Erythroblast (primary cell): ENCODE results near the gene PPIP5K2.
"Not testable (repeated sequence)": the region's sequence is repeated elsewhere in the genome, so short reads cannot be mapped to it uniquely, and the experiment has no call there.

Experiments used
- DNase-seq, 2 experiments: peaks; one replicate each; lab custom pipeline; 2025; lab: John Stamatoyannopoulos, UW
- GATA1 ChIP-seq: IDR thresholded peaks from 2 replicates; pipeline ENCODE4 v1.6.1; 2011; ENCODE audit warnings: low read depth, mild to moderate bottlenecking, control low read depth, low read length, moderate library complexity
- POLR2A ChIP-seq: IDR thresholded peaks from 2 replicates; pipeline ENCODE4 v1.6.1; 2011; ENCODE audit warnings: mild to moderate bottlenecking, low read length

Gene PPIP5K2

GRCh38 chr5:103135461-103135860 is 15.4 kb downstream of the PPIP5K2 start:
- TF ChIP-seq GATA1 (no peak), POLR2A (no peak)
- DNase-seq: no peak

GRCh38 chr5:103138202-103138690 is 18.1 kb downstream of the PPIP5K2 start:
- TF ChIP-seq GATA1 (no peak), POLR2A (no peak)

GRCh38 chr5:103139264-103139865 is 19.3 kb downstream of the PPIP5K2 start:
- DNase-seq: peak; percentile 83 to 90
- TF ChIP-seq POLR2A: no peak
- TF ChIP-seq GATA1: no peak

More at GRCh38 chr5:103138202-103138690, 18.1 kb downstream of the PPIP5K2 start:
- DNase-seq: no peak

- not testable (repeated sequence) for DNase-seq
These were observed 22.0 kb downstream of the PPIP5K2 start for GRCh38 chr5:103142132-103142531.

- TF ChIP-seq GATA1 (no peak), POLR2A (no peak)
- DNase-seq: no peak
These were observed 25.1 kb downstream of the PPIP5K2 start for GRCh38 chr5:103145196-103145595.

GRCh38 chr5:103148213-103148612 is 28.1 kb downstream of the PPIP5K2 start:
- TF ChIP-seq POLR2A: no peak
- TF ChIP-seq GATA1: no peak
- no peak for DNase-seq

GRCh38 chr5:103151156-103151555 is 31.1 kb downstream of the PPIP5K2 start:
- no peak for DNase-seq

GRCh38 chr5:103166706-103167105 is 46.6 kb downstream of the PPIP5K2 start:
- no peak for DNase-seq

More at GRCh38 chr5:103151156-103151555, 31.1 kb downstream of the PPIP5K2 start:
- TF ChIP-seq POLR2A: no peak
- no peak for TF ChIP-seq GATA1

GRCh38 chr5:103174147-103174546 is 54.0 kb downstream of the PPIP5K2 start:
- TF ChIP-seq POLR2A (peak; percentile 23), GATA1 (no peak)
- no peak for DNase-seq

More at GRCh38 chr5:103166706-103167105, 46.6 kb downstream of the PPIP5K2 start:
- TF ChIP-seq POLR2A (no peak), GATA1 (no peak)

- TF ChIP-seq GATA1: no peak
- TF ChIP-seq POLR2A: no peak
- no peak for DNase-seq
These were observed 57.4 kb downstream of the PPIP5K2 start for GRCh38 chr5:103177543-103177942.

- DNase-seq: peak in 1 of 2 experiments; percentile 4
- TF ChIP-seq POLR2A (no peak), GATA1 (no peak)
These were observed 58.1 kb downstream of the PPIP5K2 start for GRCh38 chr5:103178167-103178566.

- DNase-seq: no peak
- no peak for TF ChIP-seq POLR2A
- no peak for TF ChIP-seq GATA1
These were observed 66.1 kb downstream of the PPIP5K2 start for GRCh38 chr5:103186152-103186551.

GRCh38 chr5:103188436-103188835 is 68.3 kb downstream of the PPIP5K2 start:
- TF ChIP-seq GATA1 (no peak), POLR2A (no peak)
- DNase-seq: no peak

GRCh38 chr5:103203226-103203625 is 83.1 kb downstream of the PPIP5K2 start:
- DNase-seq: no peak
- TF ChIP-seq POLR2A (no peak), GATA1 (no peak)

GRCh38 chr5:103204990-103205389 is 84.9 kb downstream of the PPIP5K2 start:
- DNase-seq: not testable (repeated sequence)
